ENCODE measurements around the gene APOD. TPM values are rescaled to one million over a fixed set of nuclear protein-coding genes. Genes with fewer than 3 reads are reported as not detected.

Gene APOD
- total and polyA plus RNA-seq, 2 of the 4 experiments (the other 2 are of a cell fraction), result 0.36 TPM; not detected in 1

- H4K5ac ChIP-seq (ENCODE audit: low read depth, low read length), result no peak overlapping the region
- no peak overlapping the region for H2BK5ac ChIP-seq (ENCODE audit: low read depth, low read length, poor library complexity, severe bottlenecking)
- H4K8ac ChIP-seq (ENCODE audit: low read depth in 2 of 2, low read length in 2 of 2), result no peak overlapping the region
- ChIA-PET POLR2A (ENCODE audit: unreplicated experiment) (no interaction called here), CTCF (no interaction called here)
- H2AK9ac ChIP-seq (replicated peaks; ENCODE audit: low read depth, low read length, poor library complexity), result no peak overlapping the region
- no peaks in the 10 kb centered on the region for H3K4me1 ChIP-seq (ENCODE audit: control insufficient read depth, insufficient read depth, low read length)
- no peaks in the 10 kb centered on the region for H3K9me1 ChIP-seq (ENCODE audit: insufficient read depth, low read length)
- no peak overlapping the region for H2AK5ac ChIP-seq (ENCODE audit: low read depth, low read length)
- dilution Hi-C loops (cut with HindIII; ENCODE audit: low sequenced_read_pairs, unreplicated experiment) (no loop called here), intact Hi-C loops (cut with micrococcal nuclease) (no loop called here), in situ Hi-C loops (cut with MboI; ENCODE audit: low sequenced_read_pairs) (no loop called here)
- H3K27ac ChIP-seq (ENCODE audit: insufficient read depth, low read length), result no peak overlapping the region
- H2AFZ ChIP-seq (replicated peaks; ENCODE audit: low read length, poor library complexity), result no peak overlapping the region
- H2BK120ac ChIP-seq (ENCODE audit: low read depth, low read length), result no peak overlapping the region
- BruUV-seq (replicated peaks), result no TSS peak
- H4K20me1 ChIP-seq (ENCODE audit: insufficient read depth, low read length), result no peaks in the 10 kb centered on the region
- H3K18ac ChIP-seq (ENCODE audit: low read depth, low read length), result no peak overlapping the region
- ATAC-seq (ENCODE audit: low read depth) (no peak), DNase-seq (no peak)
- H2BK15ac ChIP-seq (ENCODE audit: low read depth, low read length), result no peak overlapping the region
- H3K4me3 ChIP-seq (ENCODE audit: insufficient read depth, low read depth, low read length), result no peak overlapping the region
- H4K91ac ChIP-seq (ENCODE audit: insufficient read depth, low read depth, low read length), result no peak overlapping the region
- H3K23ac ChIP-seq (ENCODE audit: low read depth, low read length), result no peak overlapping the region
- no peak overlapping the region for H3K9ac ChIP-seq (ENCODE audit: low read depth, low read length)
- H3K36me3 ChIP-seq (ENCODE audit: control insufficient read depth, insufficient read depth, low read length), result no peaks in the 10 kb centered on the region
- no peak overlapping the region for H3K56ac ChIP-seq (ENCODE audit: extremely low read depth, insufficient read depth, low read length)
- no peak for TF ChIP-seq CHD1 (IDR thresholded peaks at IDR 0.05; ENCODE audit: low read depth, low read length)
- TF ChIP-seq MXI1 (IDR thresholded peaks at IDR 0.05; ENCODE audit: borderline replicate concordance, low read depth, low read length), result no peak
- no peak for TF ChIP-seq SMC3 (IDR thresholded peaks at IDR 0.05; ENCODE audit: low read depth, low read length)
- TF ChIP-seq RFX5 (IDR thresholded peaks at IDR 0.05; ENCODE audit: low read depth, low read length), result no peak
- no peak for TF ChIP-seq FOS (IDR thresholded peaks at IDR 0.05; ENCODE audit: low read depth, low read length)
- no peak for TF ChIP-seq RCOR1 (IDR thresholded peaks at IDR 0.05; ENCODE audit: insufficient replicate concordance, low read length)
- no peak for TF ChIP-seq CTCF (conservative IDR thresholded peaks at IDR 0.05; ENCODE audit: low read depth, low read length)
- H3K4ac ChIP-seq (ENCODE audit: low read depth, low read length), result no peak overlapping the region
- H3K27me3 ChIP-seq (ENCODE audit: control insufficient read depth, insufficient read depth, low read length), result peaks cover 22% of the 10 kb centered on the region
- H3K9me3 ChIP-seq (ENCODE audit: control insufficient read depth, insufficient read depth, low read length), result peaks cover 6% of the 10 kb centered on the region
- no peaks in the 10 kb centered on the region for H3K79me1 ChIP-seq (ENCODE audit: low read depth in 1 of 2, low read length in 2 of 2)
- WGBS, 2 experiments (ENCODE audit: extremely low coverage in 2 of 2, insufficient read length in 1 of 2), result 20% methylated on average over 1 of the region's 2 CpGs; no CpG with 5 or more reads in 1 of the 2 experiments
- H3K4me2 ChIP-seq (ENCODE audit: low read depth, low read length), result no peak overlapping the region
- no peak overlapping the region for H3K14ac ChIP-seq (replicated peaks; ENCODE audit: low read depth, low read length)
- no peak overlapping the region for H2BK20ac ChIP-seq (ENCODE audit: low read depth, low read length)
Observed at GRCh38 chr3:195591852-195592251, 8.1 kb upstream of the APOD start.

Data from IMR-90 (cell line).